Adrenal gland (tissue), 12 donors: ENCODE data around the gene RHBDF2. TPM values are rescaled to one million over a fixed set of nuclear protein-coding genes. Genes with fewer than 3 reads are reported as not detected.
A peak's percentile ranks its signal among the peaks of the same experiment; 100 is the strongest.

Source experiments
- DNase-seq, 7 donors: peaks; one replicate each; pipeline ENCODE4 v3.0.0-alpha.2; 2019 to 2020
- H3K27ac ChIP-seq, 5 donors: fragments of 200-600 bp; sonication (generic) in 4 of 5; 1 replicate in 3 of 5; 2 replicates in 2 of 5; pipeline versions ENCODE4 v1.5.1 to v1.8.0; 2016 to 2020; ENCODE audit warnings: mild to moderate bottlenecking in 1 of 5
- H3K27me3 ChIP-seq: fragments of 200-600 bp; 2 replicates; pipeline ENCODE4 v1.8.0; 2021
- H3K36me3 ChIP-seq, 2 donors: fragments of 200-600 bp; replicated peaks in 1 of 2; 1 replicate in 1 of 2; 2 replicates in 1 of 2; pipeline versions ENCODE4 v1.5.1 to v1.8.0; 2018 to 2022
- H3K4me1 ChIP-seq, 2 donors: fragments of 200-600 bp; replicated peaks in 1 of 2; 1 replicate in 1 of 2; 2 replicates in 1 of 2; pipeline versions ENCODE4 v1.5.1 to v1.8.0; 2018 to 2021
- H3K4me3 ChIP-seq, 4 donors: fragments of 200-600 bp; sonication (generic) in 3 of 4; one replicate each; pipeline ENCODE4 v1.5.1; 2016 to 2018
- H3K9me3 ChIP-seq, 3 donors: fragments of 200-600 bp; sonication (generic) in 1 of 3; replicated peaks in 1 of 3; 1 replicate in 2 of 3; 2 replicates in 1 of 3; pipeline versions ENCODE4 v1.5.1 to v1.8.0; 2016 to 2021
- POLR2A ChIP-seq, 2 donors: fragments of 450-650 bp; IDR thresholded peaks; one replicate each; pipeline ENCODE4 v1.6.1; 2017; ENCODE audit warnings: antibody characterized with exemption in 2 of 2, mild to moderate bottlenecking in 2 of 2, moderate library complexity in 1 of 2
- WGBS, 4 donors: extraction: QIAGEN DNeasy Blood & Tissue Kit in 2 of 4; methylation state at CpG; one replicate each; pipeline versions ENCODE4 v1.1.5 to v1.1.7; 2013 to 2017; 5-methylcytosine and 5-hydroxymethylcytosine counted together
- intact Hi-C, 2 donors: fragments of 100-400 bp; cut with DNase I; formaldehyde crosslinking; loops; one replicate each; pipeline versions ENCODE4 v1.14.1 to v1.15.0; 2022 to 2023
- polyA plus RNA-seq, 3 donors: library from polyadenylated mRNA; stranded (reverse); fragments of 200-250 nt in 2 of 3; fragments of 350-450 nt in 1 of 3; fragmentation: Illumina TruSeq in 1 of 3; extraction: RNeasy Lipid Tissue Mini Kit (QIAGEN cat#74804) in 1 of 3; gene quantifications; one replicate each; pipeline ENCODE4 v1.2.3, GENCODE V29; 2013 to 2014
- total RNA-seq, 9 donors: library from RNA; depleted of rRNA in 4 of 9; stranded (reverse); fragments of >200 nt in 4 of 9; fragments of 120-200 nt in 1 of 9; fragmentation: NEBNext Ultra II Directional in 1 of 9; extraction: Animal tissue kit (Norgen Biotek cat#: 25700) in 1 of 9; gene quantifications; one replicate each; pipeline versions ENCODE4 v1.1.0 to v1.2.4, GENCODE V29; 2013 to 2023
- TF ChIP-seq, protein P1 (sequence below), 6 experiments: fragments of 450-650 bp in 4 of 6; fragments of 200-600 bp in 2 of 6; sonication (generic) in 1 of 6; IDR thresholded peaks; 1 replicate in 5 of 6; 2 replicates in 1 of 6; pipeline versions ENCODE4 v1.5.1 to v1.8.0; 2016 to 2021; ENCODE audit warnings: antibody characterized with exemption in 6 of 6, mild to moderate bottlenecking in 2 of 6, moderate library complexity in 1 of 6
- donor health status: healthy with polysubstance abuse.
- donor health status: Bipolar disorder and iron deficiency.
- donor health status: DM: yes; HTN: yes; CAD: no.
- donor health status: DM: no; HTN: no; CAD: no.
- donor health status: DM: no; HTN: no; CAD: no.
- donor health status: DM: yes; HTN: yes; CAD: no.

The RHBDF2 gene
- total and polyA plus RNA-seq, 12 donors, result 4.9 to 156 (median 40.3) TPM

DNA sequence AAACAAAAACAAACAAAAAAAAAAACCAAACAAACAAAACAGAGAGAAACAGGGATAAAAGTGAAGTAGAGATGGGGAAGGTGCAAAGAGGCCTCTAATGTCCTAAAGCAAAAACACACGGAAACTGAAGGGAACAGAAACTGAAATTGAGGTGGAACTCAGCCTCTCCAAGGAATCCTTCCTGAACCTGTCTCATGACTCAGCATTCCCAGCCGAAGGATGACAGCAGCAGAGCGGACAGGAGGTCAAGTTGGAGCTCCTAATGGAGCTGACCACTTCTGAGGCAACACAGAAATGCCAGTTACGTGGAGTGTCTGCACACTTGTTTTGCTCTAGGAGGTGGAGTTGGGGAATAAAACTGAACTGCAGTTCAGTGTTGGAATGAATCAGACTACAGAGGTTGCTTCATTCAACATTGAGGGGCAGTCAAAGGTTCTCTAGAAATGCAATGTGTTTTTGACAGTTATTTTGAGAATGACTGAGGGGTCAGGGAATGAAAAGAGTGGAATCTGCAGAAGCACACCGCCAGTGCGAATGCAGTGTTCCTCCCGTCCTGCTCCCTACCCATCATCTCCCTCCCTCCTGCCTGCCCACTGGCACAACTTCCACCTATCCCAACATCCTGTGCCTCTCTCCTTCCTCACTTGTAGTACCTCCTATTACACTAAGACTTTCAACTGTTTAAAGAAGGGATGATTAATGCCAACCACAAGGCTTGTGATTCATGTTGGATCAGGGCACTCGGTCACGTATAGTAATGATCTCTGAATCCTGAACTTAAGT, 54.6 kb downstream of the RHBDF2 start:
- no peaks in the 10 kb centered on the region for H3K9me3 ChIP-seq
- 35 to 48% (median 44%) methylated on average over 9 of the region's 9 CpGs for WGBS, 4 donors
- no peaks in the 10 kb centered on the region for H3K27me3 ChIP-seq
- no peaks in the 10 kb centered on the region for H3K36me3 ChIP-seq
- intact Hi-C loops, result no loop called here
- TF ChIP-seq, protein P1, sequence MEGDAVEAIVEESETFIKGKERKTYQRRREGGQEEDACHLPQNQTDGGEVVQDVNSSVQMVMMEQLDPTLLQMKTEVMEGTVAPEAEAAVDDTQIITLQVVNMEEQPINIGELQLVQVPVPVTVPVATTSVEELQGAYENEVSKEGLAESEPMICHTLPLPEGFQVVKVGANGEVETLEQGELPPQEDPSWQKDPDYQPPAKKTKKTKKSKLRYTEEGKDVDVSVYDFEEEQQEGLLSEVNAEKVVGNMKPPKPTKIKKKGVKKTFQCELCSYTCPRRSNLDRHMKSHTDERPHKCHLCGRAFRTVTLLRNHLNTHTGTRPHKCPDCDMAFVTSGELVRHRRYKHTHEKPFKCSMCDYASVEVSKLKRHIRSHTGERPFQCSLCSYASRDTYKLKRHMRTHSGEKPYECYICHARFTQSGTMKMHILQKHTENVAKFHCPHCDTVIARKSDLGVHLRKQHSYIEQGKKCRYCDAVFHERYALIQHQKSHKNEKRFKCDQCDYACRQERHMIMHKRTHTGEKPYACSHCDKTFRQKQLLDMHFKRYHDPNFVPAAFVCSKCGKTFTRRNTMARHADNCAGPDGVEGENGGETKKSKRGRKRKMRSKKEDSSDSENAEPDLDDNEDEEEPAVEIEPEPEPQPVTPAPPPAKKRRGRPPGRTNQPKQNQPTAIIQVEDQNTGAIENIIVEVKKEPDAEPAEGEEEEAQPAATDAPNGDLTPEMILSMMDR (IDR thresholded peaks at IDR 0.05), result no peak
- no peak for TF ChIP-seq POLR2A (IDR thresholded peaks at IDR 0.05)
- H3K4me1 ChIP-seq, result peaks cover under 1 to 45% of the 10 kb centered on the region in 2 donors
- H3K27ac ChIP-seq, result peak overlapping the region in 3 of 5 donors; percentile 49 to 66 (median 58)
- H3K4me3 ChIP-seq, result no peak overlapping the region
- DNase-seq, result peak; percentile 44 to 77 (median 75)

DNA sequence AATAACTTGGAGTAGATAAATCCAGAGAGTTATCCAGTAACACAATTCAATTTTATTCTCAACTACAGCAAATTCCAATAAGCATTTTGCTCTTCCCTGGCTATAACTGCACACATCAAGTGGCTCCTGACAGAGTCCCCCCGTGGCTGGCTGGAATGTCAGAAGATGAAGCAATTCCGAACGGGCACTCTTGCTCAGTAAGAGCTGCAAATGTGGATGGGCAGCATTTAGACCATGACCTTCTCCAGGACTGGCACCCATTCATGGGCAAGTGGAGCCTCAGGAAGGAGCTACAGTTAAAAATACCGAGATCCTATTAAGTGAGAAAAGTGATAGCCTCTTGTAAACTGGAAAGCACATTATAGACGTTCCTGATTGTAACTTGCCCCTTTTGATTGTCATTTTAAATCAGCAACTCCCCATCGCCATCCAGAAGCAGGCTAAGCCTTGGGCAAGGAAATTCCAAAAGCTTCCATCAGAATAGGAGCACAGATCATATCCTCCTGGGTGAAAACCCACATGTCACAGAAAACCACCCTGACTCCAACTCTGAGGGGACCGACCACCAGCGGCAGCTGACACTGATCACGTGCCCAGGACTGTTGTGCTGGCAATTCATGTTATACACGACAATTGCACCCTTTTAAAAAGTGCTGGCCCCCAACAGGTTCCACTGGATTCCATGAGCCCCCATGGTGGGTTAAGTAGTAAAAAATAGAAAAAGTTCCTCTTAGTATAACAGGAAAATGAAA, 55.4 kb downstream of the RHBDF2 start:
- Histone ChIP-seq H3K27me3 (no peaks in the 10 kb centered on the region), H3K4me3 (no peak overlapping the region), H3K4me1 (peaks cover 0 to 40% of the 10 kb centered on the region in 2 donors), H3K9me3 (no peaks in the 10 kb centered on the region), H3K36me3 (no peaks in the 10 kb centered on the region), H3K27ac (peak overlapping the region in 3 of 5 donors; percentile 49 to 58 (median 51))
- peak in 1 of 7 donors; percentile 30 for DNase-seq
- TF ChIP-seq, protein P1 (IDR thresholded peaks at IDR 0.05), result no peak
- TF ChIP-seq POLR2A (IDR thresholded peaks at IDR 0.05), result no peak
- intact Hi-C loops, result no loop called here
- WGBS, 4 donors, result 60 to 67% (median 64%) methylated on average over 10 of the region's 10 CpGs

- intact Hi-C loops, result no loop called here
- WGBS, 4 donors, result 67 to 74% (median 68%) methylated on average over 9 of the region's 9 CpGs
- Histone ChIP-seq H3K4me1 (peaks cover 0 to 42% of the 10 kb centered on the region in 2 donors), H3K27me3 (no peaks in the 10 kb centered on the region), H3K27ac (peak overlapping the region in 3 of 5 donors; percentile 49 to 58 (median 51)), H3K9me3 (no peaks in the 10 kb centered on the region), H3K36me3 (no peaks in the 10 kb centered on the region), H3K4me3 (no peak overlapping the region)
- no peak for TF ChIP-seq POLR2A (IDR thresholded peaks at IDR 0.05)
- TF ChIP-seq, protein P1 (IDR thresholded peaks at IDR 0.05), result no peak
- no peak for DNase-seq
These were observed 56.5 kb downstream of the RHBDF2 start for GRCh38 chr17:76444518-76445311.
